Measurements from ENCODE around the gene SH3BGRL3. TPM values are rescaled to one million over a fixed set of nuclear protein-coding genes. Genes with fewer than 3 reads are reported as not detected.

SH3BGRL3 gene
- total and polyA plus RNA-seq, 2 experiments from 2014 or later = 30.9 to 370 TPM

GRCh38 chr1:26327956-26328362 is 48.1 kb downstream of the SH3BGRL3 start:
- H3K4me3 ChIP-seq = no peak overlapping the region
- H3K79me2 ChIP-seq (replicated peaks; ENCODE audit: insufficient read depth) = no peaks in the 10 kb centered on the region
- TF ChIP-seq CTCF (conservative IDR thresholded peaks at IDR 0.05; ENCODE audit: low read depth in 2 of 2) (0 out of 4 replicates have a peak, but pooled peaks of 1 of the 2 experiments have one; percentile 10), EZH2phosphoT487 (IDR thresholded peaks at IDR 0.05; ENCODE audit: unreplicated experiment) (no peak)
- H3K36me3 ChIP-seq (ENCODE audit: insufficient read depth) = peaks cover 8% of the 10 kb centered on the region
- H4K20me1 ChIP-seq (replicated peaks; ENCODE audit: insufficient read depth) = no peaks in the 10 kb centered on the region; the same call in 1 of the 2 replicates
- H3K27me3 Mint-ChIP-seq (ENCODE audit: insufficient read depth, low read depth, poor library complexity) = peaks cover 2% of the 10 kb centered on the region
- H2AFZ ChIP-seq = no peak overlapping the region
- H3K4me2 ChIP-seq = no peak overlapping the region
- H3K36me3 Mint-ChIP-seq (ENCODE audit: low read depth) = peaks cover 31% of the 10 kb centered on the region
- H3K9me2 ChIP-seq (ENCODE audit: insufficient read depth) = no peaks in the 10 kb centered on the region
- H3K4me1 Mint-ChIP-seq = 0 out of 3 replicates have a peak, but pooled peaks cover 3% of the 10 kb centered on the region
- no peaks in the 10 kb centered on the region for H3F3A ChIP-seq (replicated peaks; ENCODE audit: low read depth)
- H3K4me3 Mint-ChIP-seq = no peak overlapping the region
- H3K9me3 Mint-ChIP-seq = no peaks in the 10 kb centered on the region
- H3K4me1 ChIP-seq (ENCODE audit: insufficient read depth) = no peaks in the 10 kb centered on the region; the same call in 1 of the 2 replicates
- DNase-seq (ENCODE audit: low spot score) (no peak), ATAC-seq (peak; percentile 30; the same call in 2 of the 3 replicates)
- H3K27me3 ChIP-seq (ENCODE audit: insufficient read depth) = no peaks in the 10 kb centered on the region
- no peak overlapping the region for H3K27ac ChIP-seq (ENCODE audit: low read depth)
- H3K27ac Mint-ChIP-seq = peak overlapping the region; percentile 85

- ATAC-seq (no peak), DNase-seq (ENCODE audit: low spot score) (no peak)
- no peak overlapping the region for H3K27ac ChIP-seq (ENCODE audit: low read depth)
- no peaks in the 10 kb centered on the region for H3F3A ChIP-seq (replicated peaks; ENCODE audit: low read depth)
- Mint-ChIP-seq H3K9me3 (no peaks in the 10 kb centered on the region), H3K4me3 (no peak overlapping the region), H3K27ac (peak overlapping the region; percentile 84; the same call in 1 of the 2 replicates), H3K4me1 (0 out of 3 replicates have a peak, but pooled peaks cover 3% of the 10 kb centered on the region), H3K36me3 (ENCODE audit: low read depth) (peaks cover 28% of the 10 kb centered on the region; the same call in 2 of the 3 replicates), H3K27me3 (ENCODE audit: insufficient read depth, low read depth, poor library complexity) (peaks cover 2% of the 10 kb centered on the region)
- no peaks in the 10 kb centered on the region; the same call in 1 of the 2 replicates for H4K20me1 ChIP-seq (replicated peaks; ENCODE audit: insufficient read depth)
- H3K36me3 ChIP-seq (ENCODE audit: insufficient read depth) = peaks cover 8% of the 10 kb centered on the region
- H3K4me1 ChIP-seq (ENCODE audit: insufficient read depth) = no peaks in the 10 kb centered on the region; the same call in 1 of the 2 replicates
- no peak overlapping the region for H3K4me2 ChIP-seq
- no peaks in the 10 kb centered on the region for H3K27me3 ChIP-seq (ENCODE audit: insufficient read depth)
- no peaks in the 10 kb centered on the region for H3K9me2 ChIP-seq (ENCODE audit: insufficient read depth)
- H3K79me2 ChIP-seq (replicated peaks; ENCODE audit: insufficient read depth) = no peaks in the 10 kb centered on the region
- H2AFZ ChIP-seq = no peak overlapping the region
- H3K4me3 ChIP-seq = no peak overlapping the region
- TF ChIP-seq ZNF114 (CRISPR knock-in tag; IDR thresholded peaks at IDR 0.05) = no peak
- TF ChIP-seq REST (IDR thresholded peaks at IDR 0.05; ENCODE audit: unreplicated experiment) = no peak
- no peak for TF ChIP-seq ZNF462 (CRISPR knock-in tag; IDR thresholded peaks at IDR 0.05)
- no peak for TF ChIP-seq ZNF331 (CRISPR knock-in tag; IDR thresholded peaks at IDR 0.05; ENCODE audit: low read depth)
- no peak for TF ChIP-seq CTCF (conservative IDR thresholded peaks at IDR 0.05; ENCODE audit: low read depth in 2 of 2)
Observed at GRCh38 chr1:26328597-26328996, 48.7 kb downstream of the SH3BGRL3 start.

Measured in GM23338 (cell line).